Stimulated activated CD8-positive, alpha-beta memory T cell treated with anti-CD3 and anti-CD28 coated beads, Interleukin-4, amount 100 ng/mL, for 24 hours (primary cell): ENCODE results near the gene ZKSCAN5.
"Not testable (repeated sequence)": the region's sequence is repeated elsewhere in the genome, so short reads cannot be mapped to it uniquely, and the experiment has no call there.

ENCODE experiments used
- DNase-seq: peaks from one replicate; pipeline ENCODE4 v3.0.0-alpha.2; 2020; ENCODE audit warnings: low read depth

Gene ZKSCAN5

DNA sequence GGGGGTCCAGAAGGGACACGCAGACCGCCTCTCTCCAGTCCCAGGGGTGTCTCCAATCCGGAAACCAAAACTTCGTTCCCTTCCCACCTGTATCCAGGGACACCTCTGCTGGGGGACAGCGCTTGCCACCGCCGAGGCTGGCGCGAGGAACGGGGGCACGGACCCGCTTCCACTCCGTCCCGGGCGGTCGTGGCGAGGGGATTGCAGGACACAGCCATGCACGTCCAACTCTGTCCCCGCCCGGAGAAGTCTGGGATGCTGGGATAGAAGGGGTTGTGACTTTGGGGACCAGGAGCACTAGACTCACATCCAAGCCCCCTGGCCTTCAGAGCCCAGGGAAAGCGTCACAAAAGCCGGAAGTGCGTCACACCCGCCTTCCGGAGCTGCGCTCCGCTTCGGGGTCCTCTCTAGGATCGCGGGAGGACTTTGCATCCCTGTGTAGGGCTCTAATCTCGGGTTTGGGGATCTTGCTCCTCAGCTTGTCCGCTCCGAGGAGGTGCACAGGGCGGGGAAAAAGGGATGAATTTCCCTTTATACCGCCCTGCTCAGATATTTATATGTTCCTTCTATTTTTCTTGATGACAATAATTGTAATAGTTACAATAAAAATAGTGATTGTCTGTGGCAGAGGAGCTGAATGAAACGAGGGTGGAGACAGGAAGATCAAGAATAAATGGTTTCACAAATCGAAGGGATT is 47.5 kb downstream of the ZKSCAN5 start, which contains the start of gene FAM200A:
FAM200A (minus strand) TSS at position 348 of the 697 bp plus-strand sequence. CDS start 3,707 bp downstream, outside the sequence.
- DNase-seq = peak; percentile 80

GRCh38 chr7:99553039-99553438 is 48.6 kb downstream of the ZKSCAN5 start:
- no peak for DNase-seq

DNA sequence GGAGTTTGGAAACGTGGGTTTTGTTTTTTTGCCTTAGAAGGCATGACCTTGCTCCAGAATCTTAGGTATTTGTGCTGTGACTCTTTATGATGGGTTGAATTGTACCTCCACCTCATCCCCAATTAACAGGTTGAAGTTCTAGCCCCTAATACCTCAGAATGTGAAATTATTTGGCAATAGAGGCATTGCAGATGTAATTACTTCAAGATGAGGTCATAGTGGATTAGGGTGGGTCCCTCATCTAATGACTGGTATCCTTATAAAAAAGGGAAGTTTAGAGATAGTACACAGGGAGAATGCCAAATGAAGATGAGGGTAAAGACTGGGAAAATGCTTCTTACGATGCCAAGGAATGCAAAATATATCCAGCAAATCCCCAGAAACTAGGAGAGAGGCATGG is 50.5 kb downstream of the ZKSCAN5 start:
- no peak for DNase-seq

DNA sequence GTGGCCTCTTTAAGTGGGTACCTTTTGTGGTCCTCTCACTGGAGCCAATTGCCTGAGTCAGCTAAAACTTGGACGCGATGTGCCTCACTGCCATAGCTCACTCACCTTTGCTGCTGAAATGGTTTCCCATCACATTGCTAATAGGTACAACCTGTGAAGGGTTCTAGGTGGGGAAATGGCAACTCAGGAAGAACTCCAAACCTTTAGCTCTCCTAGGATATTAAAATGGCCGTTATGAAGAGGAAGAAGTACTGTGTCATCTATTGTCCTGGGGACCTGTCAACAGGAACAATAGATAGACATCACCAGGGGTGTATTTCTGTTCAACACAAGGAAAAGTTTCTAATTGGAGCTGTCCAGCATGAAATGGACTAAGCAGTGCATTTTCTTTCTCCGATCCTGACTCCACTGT is 52.7 kb downstream of the ZKSCAN5 start:
- DNase-seq = no peak

DNA sequence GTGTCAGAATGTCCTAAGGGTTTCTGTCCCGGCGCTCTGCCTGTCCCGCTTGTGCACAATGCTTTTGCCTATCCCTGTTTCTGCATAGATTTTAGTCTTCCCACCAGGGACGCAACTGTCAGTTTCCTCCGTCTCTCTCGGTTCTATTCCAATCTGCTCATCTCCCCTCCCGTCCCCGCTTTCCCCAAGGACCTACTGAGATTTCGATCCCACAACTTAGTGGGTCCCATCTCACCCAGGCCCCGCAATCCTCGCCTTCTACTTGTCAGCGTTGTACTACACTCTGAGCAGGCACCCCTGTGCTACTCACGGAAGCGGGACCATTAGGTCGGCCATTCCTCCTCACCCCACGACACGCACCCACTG is 53.5 kb downstream of the ZKSCAN5 start:
- no peak for DNase-seq

DNA sequence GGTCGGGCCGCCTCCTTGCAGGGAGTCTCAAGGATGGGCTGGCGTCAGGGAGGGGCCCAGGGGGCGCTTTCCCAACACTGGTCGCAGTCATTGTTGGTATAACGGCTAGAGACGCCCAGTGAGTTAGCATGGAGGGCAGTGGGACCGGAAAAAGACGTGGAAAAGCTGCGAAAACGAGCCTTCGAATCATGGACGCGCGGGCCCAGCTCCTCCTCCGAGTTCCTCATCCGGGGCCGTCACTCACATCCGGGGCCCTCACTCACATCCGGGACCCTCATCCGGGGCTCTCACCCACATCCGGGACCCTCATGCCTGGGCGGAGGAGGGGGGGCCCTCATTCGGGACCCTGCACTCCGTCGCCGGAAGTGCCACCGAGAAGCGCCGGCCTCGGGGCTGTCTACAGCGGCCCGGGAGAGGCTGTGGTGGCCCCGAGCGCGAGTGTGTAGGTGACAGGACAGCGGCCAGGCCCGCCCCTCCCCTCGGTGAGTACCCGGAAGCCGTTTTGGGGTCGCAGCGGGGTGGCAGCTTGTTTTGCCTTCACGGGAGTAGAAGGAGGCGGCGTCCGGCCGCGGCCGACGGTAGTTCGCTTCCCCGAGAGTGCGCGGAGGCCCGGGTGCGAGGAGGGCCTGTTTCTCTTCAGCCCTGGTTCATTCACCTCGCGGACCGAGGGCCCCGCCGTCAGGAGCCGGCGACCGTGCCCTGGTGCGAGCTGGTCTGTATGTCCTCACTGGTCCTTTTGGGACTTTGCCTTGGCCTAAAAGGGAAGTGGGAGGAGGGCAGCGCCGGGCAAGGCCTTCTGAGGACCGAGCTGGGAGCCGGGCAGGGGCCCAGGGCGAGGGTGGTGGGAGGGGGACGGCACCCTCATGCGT is 54.1 kb downstream of the ZKSCAN5 start, which contains the start of gene ZNF655:
ZNF655 (plus strand) TSS at position 337 of the 869 bp plus-strand sequence. CDS start 1,918 bp downstream, outside the sequence.
- peak; percentile 88 for DNase-seq

- DNase-seq = no peak
These were observed 54.9 kb downstream of the ZKSCAN5 start for GRCh38 chr7:99559175-99559915.

DNA sequence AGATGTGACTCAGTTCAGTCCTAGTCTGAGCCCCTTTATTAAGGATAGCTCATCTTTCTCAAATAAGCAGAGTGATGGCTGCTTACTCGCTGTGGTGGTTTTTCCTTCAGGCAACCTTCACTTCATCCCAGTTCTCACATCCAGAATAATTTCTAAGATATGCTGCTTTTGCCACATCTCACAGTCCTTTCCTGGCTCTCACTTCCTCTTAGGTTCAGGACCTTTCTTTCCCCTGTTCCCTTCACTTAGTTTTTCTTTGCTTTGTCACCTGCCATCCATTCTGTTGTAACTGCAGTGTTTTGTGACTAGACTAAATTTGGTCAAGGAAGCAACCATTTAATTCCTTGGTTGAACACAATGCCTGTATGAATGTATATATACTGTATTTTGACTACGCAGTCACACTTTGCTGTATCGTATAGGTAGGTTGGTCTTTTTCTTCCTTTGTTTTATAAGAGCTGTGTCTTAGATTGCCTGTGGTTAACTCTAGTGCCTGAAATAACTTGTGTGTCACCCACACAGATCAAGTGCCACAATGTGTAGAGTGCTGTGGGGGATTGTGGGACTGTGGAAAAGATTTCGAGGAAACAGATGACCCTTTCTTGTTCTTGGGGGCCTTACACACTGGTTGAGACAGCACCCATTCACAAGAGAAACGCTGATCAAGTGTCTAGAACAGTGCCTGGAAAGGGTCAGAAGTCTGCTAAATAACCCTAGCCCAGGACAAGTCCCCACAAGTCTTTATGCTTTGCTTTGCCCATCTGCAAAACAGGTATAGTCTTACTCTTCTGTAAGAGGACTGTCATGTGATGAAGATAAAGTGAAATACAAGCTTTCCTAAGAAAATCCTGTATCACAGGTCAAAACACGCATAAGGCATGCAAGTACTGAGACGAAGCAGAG is 56.6 kb downstream of the ZKSCAN5 start:
- DNase-seq = no peak

DNA sequence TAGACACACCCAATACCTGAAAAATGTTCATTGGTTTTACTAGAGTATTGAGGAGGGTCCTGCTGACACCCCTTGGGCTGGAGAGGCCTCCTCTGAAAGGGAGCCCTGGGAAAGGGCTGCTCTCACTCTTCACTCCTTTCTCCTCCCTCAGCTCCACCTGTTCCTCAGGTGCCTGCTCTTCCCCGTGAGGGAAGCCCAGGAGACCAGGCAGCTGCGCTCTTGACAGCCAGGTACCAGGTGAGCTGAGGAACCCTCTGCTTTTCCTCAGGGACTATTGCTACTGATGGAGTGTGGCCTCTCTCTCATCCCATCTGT is 57.2 kb downstream of the ZKSCAN5 start:
- no peak for DNase-seq

DNA sequence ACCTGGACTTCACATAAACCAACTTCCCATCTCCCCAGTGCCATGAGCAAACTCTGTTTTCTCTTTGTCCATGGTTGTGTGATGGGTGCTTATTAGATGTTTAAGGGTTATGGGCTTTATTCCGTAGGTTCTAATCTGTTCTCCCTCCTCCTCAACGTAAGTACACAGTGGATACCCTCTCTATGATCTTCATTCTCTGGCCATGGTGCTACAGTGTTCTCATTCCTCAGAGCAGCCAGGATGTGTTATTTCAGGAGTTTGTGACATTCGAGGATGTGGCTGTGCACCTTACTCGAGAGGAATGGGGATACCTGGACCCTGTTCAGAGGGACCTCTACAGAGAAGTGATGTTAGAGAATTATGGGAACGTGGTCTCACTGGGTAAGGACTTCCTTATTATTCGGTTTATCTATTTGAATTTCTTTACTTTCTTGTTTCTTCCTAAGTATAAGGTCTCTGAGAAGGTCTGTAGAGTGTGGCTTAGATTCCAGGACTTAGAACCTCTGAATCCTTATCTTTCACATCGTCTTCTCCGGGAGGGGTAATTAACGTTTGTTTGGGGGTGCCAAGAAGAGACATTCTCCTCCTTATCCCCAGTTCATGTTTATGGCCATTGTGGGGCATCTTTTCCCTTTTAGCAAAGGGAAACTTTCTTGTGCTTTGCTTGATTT is 57.8 kb downstream of the ZKSCAN5 start:
- DNase-seq = no peak

- no peak for DNase-seq
These were observed 58.4 kb downstream of the ZKSCAN5 start for GRCh38 chr7:99562832-99563231.

DNA sequence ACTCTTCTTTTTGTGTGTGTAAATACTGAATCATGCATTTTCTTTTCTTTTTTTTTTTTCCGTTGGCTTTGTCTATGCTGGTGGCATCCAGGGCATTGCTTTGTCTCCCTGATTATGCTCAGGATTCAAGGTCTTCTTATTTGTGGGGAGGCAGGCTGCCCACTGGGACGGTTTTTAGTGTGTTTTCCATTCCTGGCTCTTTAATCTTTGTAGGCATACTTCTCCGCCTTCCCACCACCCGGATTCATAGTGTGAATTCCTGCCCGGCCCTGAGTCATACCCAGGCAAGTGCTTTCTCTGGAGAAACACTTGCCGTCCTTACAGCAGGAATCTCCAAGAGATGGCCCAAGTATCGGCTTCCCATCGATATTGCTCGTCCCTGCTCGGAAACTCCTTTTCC is 59.2 kb downstream of the ZKSCAN5 start:
- no peak for DNase-seq

DNA sequence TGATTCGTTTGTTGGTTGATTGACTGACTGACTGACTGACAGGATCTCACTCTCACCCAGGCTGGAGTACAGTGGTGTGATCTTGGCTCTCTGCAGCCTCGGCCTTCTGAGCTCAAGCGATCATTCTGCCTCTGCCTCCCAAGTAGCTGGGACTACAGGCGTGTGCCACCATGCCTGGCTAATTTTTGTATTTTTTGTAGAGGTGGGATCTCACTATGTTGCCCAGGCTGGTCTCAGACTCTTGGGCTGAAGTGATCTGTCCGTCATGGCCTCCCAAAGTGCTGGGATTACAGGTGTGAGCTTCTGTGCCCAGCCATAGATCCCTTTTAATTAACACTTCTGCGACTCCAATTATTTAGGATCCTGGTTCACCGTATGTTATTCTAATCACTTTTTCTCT is 64.3 kb downstream of the ZKSCAN5 start:
- not testable (repeated sequence) for DNase-seq

DNA sequence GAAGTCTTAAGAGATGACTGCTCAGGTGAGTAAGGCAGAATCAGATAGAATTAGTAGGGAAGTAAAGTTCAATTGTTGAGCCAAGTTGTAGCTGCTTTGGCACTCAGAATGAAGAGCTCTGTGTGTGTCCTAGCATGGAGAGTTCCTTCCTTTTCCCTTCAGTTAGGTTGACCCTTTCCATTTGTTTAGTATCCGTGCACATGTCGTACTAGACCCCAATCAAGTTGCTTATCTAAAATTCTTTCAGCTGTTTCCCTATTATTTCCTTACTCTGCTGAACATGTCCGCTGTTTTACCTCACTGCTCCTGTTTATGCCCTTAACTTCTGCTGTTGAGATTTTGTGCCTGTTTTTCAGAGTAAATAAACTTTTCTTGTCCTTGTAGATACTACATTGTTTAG is 67.3 kb downstream of the ZKSCAN5 start:
- DNase-seq = no peak

GRCh38 chr7:99573257-99573656 is 68.8 kb downstream of the ZKSCAN5 start:
- DNase-seq = no peak

DNA sequence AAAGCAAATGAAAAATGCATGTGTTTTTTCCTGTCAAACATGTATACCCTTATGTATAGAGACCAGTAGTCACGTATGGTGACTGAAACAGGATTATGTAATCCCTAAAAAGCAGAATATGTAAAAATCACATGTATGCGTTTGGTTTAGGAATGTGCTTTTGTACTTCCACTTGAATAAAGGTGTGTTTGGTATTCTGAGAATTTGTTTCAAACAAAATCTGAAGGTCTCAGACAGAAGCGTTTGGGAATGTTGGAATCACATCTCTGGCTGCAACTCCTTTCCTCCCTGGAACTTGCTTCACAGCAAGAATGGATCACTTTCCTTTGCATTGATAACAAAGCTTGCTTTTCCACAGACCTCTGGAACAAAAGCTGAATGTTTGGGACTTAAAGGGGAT is 71.8 kb downstream of the ZKSCAN5 start:
- no peak for DNase-seq

GRCh38 chr7:99579281-99579955 is 75.0 kb downstream of the ZKSCAN5 start:
- DNase-seq = no peak

DNA sequence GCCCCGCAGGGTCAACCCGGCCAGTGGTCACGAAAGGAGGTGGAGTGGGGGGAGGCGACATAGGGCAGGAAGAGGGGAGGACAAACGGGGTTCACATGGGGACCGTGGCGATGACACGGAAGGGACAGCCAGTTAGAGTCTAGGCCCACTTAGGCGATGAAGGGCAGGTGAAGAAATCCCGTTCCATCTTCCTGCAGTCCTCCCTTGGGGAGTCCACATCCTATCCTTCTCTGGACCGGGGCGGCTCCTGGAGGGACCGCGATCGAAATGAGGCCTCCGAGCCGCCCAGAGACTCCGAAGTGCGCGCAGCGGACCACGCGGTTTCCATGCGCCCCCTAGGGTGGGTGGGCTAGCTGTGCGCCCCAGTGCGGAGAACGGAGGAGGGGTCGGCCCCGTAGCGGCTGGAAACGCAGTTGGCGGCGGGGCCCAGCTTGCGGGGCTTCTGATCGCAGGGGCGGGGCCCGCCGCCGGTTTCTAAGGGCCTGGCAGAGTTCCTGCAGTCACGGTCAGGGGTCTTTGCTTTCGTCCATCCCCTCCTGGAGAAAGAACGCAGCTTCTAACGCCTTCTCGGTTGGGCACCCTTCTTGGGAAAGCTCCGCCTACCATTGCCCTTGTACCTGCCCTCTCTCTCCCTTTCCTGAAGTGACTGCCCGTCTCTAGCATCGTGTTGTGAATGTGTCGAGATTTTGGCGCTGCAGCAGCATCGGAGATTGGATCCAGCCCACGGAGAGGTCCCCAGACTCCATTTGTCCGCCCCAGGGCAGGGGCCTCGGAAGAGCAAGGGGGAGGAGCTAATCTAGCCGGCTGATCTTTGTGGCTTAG is 75.7 kb downstream of the ZKSCAN5 start:
- DNase-seq = peak; percentile 40

DNA sequence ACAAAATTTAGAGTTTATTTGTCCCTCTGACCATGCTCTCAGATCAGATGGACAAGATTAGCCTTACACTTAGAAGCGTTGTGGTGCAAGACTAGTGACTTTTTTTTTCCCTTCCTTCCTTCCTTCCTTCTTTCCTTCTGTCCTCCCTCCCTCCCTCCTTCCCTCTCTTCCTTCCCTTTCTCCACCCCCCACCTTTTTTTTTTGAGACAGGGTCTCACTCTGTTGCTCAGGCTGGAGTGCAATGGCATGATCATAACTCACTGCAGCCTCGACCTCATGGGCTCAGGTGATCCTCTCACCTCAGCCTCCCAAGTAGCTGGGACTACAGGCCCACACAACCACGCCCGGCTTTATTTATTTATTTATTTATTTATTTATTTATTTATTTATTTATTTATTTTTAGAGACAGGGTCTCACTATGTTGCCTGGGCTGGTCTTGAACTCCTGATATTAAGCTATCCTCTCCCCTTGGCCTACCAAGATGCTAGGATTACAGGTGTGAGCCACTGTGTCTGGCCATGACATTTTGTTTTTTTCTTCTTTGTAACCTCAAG is 76.4 kb downstream of the ZKSCAN5 start:
- not testable (repeated sequence) for DNase-seq
